Measurements from ENCODE around the gene TP53BP2.
"Not testable (repeated sequence)": the region's sequence is repeated elsewhere in the genome, so short reads cannot be mapped to it uniquely, and the experiment has no call there.

TP53BP2 gene

DNA sequence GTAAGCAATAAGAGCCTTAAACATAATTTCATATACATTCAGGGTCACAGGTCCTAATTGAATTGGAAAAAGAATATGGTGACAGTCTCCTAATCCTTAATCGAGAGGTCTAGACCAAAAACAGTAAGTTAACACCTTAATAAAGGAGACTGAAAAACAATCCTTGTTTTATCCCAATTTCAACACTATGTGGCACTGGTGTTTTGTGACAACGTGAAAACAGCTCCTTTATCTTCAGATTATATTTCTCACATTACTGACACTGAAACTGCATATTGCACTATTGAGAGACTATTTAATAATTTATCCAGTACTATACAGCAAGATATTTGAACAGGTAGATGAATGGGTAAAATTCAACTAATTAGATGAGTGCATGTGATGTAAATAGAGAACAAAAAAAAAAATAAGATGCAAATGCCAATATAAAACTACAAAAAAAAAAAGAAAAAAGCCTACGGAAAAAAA is 34.1 kb downstream of the TP53BP2 start:
- DNase-seq (ENCODE audit: insufficient read length, low spot score) (no peak), FAIRE-seq (peak; percentile 87)
- TF ChIP-seq POLR2A (IDR thresholded peaks at IDR 0.05; ENCODE audit: low read depth, low read length) = no peak

DNA sequence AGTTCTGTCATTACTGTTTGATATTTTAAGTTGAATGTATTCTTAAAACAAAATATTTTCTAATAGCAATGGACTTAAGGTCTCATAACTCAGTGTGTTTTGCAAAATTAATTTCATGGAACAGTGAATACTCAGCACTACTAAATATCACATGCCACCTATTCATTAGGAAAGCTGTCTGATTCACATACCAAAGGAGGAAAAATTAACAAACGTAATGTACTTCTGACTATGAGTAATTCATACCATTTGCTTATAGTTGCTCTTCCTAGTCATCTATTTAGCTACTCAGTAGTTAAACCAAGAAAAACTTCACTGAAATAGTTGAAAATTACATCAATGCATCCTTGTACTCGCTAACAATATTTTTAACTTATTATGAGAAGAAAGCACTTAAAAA is 35.2 kb downstream of the TP53BP2 start:
- DNase-seq (ENCODE audit: insufficient read length, low spot score) (no peak), FAIRE-seq (peak; percentile 60)
- no peak for TF ChIP-seq POLR2A (IDR thresholded peaks at IDR 0.05; ENCODE audit: low read depth, low read length)

GRCh38 chr1:223809905-223810304 is 35.8 kb downstream of the TP53BP2 start:
- FAIRE-seq = peak; percentile 77
- not testable (repeated sequence) for DNase-seq (ENCODE audit: insufficient read length, low spot score)

DNA sequence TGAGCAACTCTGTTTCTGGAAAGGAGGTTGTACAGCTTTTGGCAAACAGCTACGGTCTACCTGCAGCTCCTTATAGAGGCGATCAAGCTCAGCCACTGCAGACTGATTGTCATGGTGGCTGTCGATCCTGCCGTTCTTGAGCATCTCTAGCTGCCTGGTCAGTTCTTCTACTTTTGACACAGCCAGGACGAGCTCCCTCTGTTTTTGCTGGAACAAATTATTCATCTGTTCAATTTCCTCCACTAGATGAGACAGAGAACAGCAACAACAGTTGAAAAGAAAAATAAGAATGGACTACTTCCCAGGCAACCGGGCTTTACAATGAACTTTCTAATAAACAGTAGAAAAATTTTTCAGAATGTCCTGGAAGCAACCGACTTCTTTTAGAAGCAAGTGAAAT is 42.5 kb downstream of the TP53BP2 start:
- no peak for TF ChIP-seq POLR2A (IDR thresholded peaks at IDR 0.05; ENCODE audit: low read depth, low read length)
- FAIRE-seq (no peak), DNase-seq (ENCODE audit: insufficient read length, low spot score) (no peak)

- FAIRE-seq = no peak
- DNase-seq (ENCODE audit: insufficient read length, low spot score) = no peak
- TF ChIP-seq POLR2A (IDR thresholded peaks at IDR 0.05; ENCODE audit: low read depth, low read length) = no peak
Observed at GRCh38 chr1:223802602-223803001, 43.1 kb downstream of the TP53BP2 start.

- DNase-seq (ENCODE audit: insufficient read length, low spot score) (no peak), FAIRE-seq (no peak)
- TF ChIP-seq POLR2A (IDR thresholded peaks at IDR 0.05; ENCODE audit: low read depth, low read length) = no peak
Observed at GRCh38 chr1:223802032-223802431, 43.7 kb downstream of the TP53BP2 start.

- TF ChIP-seq POLR2A (IDR thresholded peaks at IDR 0.05; ENCODE audit: low read depth, low read length) = no peak
- DNase-seq (ENCODE audit: insufficient read length, low spot score) = no peak
- no peak for FAIRE-seq
Observed at GRCh38 chr1:223796210-223796609, 49.5 kb downstream of the TP53BP2 start.

- DNase-seq (ENCODE audit: insufficient read length, low spot score) (no peak), FAIRE-seq (no peak)
- no peak for TF ChIP-seq POLR2A (IDR thresholded peaks at IDR 0.05; ENCODE audit: low read depth, low read length)
Observed at GRCh38 chr1:223794136-223794880, 51.4 kb downstream of the TP53BP2 start.

- no peak for TF ChIP-seq POLR2A (IDR thresholded peaks at IDR 0.05; ENCODE audit: low read depth, low read length)
- DNase-seq (ENCODE audit: insufficient read length, low spot score) (no peak), FAIRE-seq (no peak)
Observed at GRCh38 chr1:223793716-223794115, 52.0 kb downstream of the TP53BP2 start.

GRCh38 chr1:223792046-223792445 is 53.7 kb downstream of the TP53BP2 start:
- DNase-seq (ENCODE audit: insufficient read length, low spot score) (no peak), FAIRE-seq (no peak)
- no peak for TF ChIP-seq POLR2A (IDR thresholded peaks at IDR 0.05; ENCODE audit: low read depth, low read length)

- FAIRE-seq = no peak
- no peak for TF ChIP-seq POLR2A (IDR thresholded peaks at IDR 0.05; ENCODE audit: low read depth, low read length)
- DNase-seq (ENCODE audit: insufficient read length, low spot score) = no peak
Observed at GRCh38 chr1:223788746-223789415, 56.9 kb downstream of the TP53BP2 start.

DNA sequence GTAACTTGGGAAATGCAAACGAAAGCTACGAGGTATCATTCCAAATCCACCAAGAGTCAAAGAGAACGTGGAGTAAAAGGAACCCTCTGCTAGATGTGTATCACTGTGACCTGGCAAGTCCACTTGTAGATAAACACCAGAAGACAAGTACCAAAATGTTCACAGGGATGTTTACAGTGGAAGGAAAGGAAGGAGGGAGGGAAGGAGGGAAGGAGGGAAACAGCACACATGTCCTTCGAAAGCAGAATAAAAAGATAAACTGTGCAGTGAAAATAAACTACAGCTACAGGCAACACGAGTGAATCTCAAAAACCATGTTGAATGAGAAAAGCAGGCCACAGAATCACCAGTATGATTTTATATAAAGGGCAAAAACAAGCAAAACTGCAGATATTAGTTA is 59.9 kb downstream of the TP53BP2 start:
- FAIRE-seq (no peak), DNase-seq (ENCODE audit: insufficient read length, low spot score) (no peak)
- TF ChIP-seq POLR2A (IDR thresholded peaks at IDR 0.05; ENCODE audit: low read depth, low read length) = no peak

DNA sequence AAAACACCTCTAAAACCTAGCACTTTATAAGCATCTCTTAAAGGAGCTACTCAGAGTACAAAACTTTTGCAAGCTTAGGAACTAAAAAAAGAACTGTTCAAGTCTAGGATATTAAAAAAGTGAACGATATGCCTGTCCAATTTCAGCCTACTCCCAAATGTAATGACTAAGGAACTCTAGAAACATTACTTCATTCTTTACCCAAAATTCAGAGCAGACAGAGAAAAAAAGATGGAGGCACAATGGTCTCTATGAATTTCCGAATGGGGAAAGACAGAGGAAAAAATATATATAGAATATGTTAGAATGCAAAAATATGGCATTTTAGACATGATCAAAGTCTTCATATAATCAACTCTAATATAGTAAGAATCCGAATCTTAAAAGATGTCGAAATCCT is 61.2 kb downstream of the TP53BP2 start:
- FAIRE-seq (no peak), DNase-seq (ENCODE audit: insufficient read length, low spot score) (no peak)
- no peak for TF ChIP-seq POLR2A (IDR thresholded peaks at IDR 0.05; ENCODE audit: low read depth, low read length)

DNA sequence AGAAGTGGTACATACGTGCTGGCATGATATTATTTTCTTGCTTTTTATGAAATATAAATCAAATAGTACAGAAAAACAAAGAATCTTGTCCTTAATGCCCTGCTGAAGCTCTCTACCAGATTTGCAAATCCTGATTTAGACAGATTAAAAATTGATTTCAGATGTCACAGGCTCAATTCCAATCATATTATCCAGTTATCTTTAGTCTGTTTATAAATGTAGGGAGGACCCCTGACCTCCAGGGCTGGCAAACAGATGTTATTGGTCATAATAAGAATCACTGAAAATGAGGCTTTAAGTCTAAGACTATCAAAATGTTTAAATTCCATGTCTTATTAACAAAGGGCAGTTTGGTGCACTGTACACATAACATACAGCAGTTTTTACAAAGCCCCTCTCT is 62.1 kb downstream of the TP53BP2 start:
- DNase-seq (ENCODE audit: insufficient read length, low spot score) (no peak), FAIRE-seq (no peak)
- no peak for TF ChIP-seq POLR2A (IDR thresholded peaks at IDR 0.05; ENCODE audit: low read depth, low read length)

GRCh38 chr1:223780949-223781348 is 64.8 kb downstream of the TP53BP2 start:
- DNase-seq (ENCODE audit: insufficient read length, low spot score) (no peak), FAIRE-seq (no peak)
- TF ChIP-seq POLR2A (IDR thresholded peaks at IDR 0.05; ENCODE audit: low read depth, low read length) = no peak

All from H54 (cell line).